Inferior parietal cortex (tissue), 1 donor: ENCODE data around the gene ZNF136.

Experiments
- DNase-seq: peaks from one replicate; pipeline ENCODE4 v3.0.0-alpha.2; 2016; ENCODE audit errors: extremely low spot score

The ZNF136 gene

DNA sequence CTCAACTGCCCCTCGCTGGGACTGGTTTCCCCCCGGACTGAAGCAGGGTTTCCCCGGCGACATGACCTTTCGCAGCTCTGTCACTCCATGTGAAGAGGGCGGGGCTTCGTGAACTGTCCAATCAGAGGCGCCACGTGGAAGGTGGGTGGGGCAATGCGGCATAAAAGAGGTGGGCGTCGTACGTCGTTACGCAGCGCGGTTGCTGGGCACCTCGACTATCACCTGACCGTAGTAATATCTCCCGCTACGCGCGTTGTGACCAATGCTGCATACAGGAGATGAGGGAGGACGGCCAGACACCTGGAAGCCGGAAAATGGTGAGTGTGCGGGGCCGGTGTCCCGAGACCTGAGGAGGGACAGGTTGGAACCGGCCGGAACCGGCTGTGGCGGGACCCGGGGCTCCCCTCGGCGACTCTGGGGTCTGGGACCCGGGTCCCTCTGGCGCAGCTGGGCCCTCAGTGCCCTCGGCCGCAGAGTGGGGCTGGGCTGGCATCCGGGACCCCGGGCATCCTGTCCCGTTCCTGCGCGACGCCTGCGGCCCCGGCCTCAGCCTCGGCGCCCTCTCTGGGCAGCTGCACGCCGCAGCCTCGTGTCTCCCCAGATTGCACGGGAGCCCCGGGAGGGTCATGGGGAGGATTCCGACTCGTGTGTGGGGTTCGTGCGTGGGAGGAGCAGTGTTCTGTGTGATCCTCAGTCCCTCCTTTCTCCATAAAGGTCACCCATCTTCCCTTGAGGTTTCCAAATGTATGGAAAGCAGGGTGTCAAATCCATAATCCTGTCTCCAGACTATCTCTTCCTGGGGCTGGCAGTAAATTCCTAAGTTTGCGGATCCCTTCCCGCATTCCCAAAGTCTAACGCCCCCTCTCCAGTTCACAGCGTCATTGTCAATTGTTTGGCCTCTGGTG lies 32.2 kb downstream of the ZNF136 start:
- peak; percentile 82 for DNase-seq

DNA sequence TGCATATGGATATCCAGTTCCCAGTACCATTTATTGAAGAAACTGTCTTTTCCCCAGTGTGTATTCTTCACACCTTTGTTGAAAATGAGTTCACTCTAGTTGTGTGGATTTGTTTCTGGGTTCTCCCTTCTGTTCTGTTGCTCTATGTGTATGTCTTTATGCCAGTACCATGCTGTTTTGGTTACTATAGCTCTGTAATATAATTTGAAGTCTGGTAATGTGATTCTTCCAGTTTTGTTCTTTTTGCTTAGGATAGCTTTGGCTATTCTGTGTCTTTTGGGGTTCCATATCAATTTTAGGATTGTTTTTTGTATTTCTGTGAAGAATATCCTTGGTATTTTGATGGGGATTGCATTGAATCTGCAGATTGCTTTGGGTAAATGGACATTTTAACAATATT lies 35.2 kb downstream of the ZNF136 start:
- no peak for DNase-seq

DNA sequence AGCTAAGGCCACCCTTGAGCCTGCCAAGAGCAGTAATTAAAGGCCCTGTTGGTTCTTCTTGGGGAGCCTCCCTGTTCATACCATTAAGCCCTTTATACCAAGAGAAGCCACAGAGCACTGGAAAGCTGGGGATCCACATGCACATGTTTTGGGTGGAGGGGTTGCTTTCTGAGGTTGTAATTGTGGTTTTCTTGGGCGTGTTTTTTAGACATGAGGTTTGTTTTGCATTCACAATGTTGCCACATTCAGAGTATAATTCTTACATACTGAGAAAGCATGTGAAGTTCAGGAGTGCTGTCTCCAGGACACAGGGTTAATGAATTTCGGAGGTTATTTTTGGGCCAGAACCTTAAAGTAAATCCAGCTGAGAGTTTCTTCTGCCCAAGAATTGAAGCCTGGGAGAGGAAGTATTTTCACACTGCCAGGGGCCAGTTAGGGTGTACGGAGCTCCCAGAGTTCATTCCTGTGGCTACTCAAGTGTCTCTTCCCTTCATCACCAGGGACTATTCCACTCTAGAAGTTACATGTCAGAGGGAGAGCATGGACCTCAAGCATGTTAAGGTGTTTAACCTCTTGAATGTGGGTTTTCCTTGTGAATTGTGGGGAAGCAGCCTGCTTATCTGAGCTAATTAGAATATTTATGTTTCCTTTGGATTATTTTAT lies 37.0 kb downstream of the ZNF136 start:
- DNase-seq = no peak

DNA sequence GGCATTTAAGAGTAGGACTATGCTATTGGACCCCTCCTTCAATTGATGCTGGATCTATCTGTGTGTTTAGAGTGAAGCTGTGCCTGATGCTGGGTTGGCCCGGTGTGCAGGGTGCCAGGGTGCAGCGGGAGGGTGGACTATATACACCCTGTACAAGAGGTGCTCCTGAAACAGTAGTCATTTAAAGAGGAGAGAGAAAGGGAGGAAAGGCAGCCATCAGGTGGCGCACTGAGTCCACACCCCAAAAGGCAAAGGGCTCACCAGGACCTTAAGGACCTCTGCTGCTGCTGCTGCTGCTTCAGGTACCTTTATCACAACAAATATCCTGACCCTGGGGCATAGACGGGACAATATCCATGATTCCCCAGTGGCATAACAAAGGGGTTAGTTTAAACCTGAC lies 39.4 kb downstream of the ZNF136 start:
- no peak for DNase-seq

DNA sequence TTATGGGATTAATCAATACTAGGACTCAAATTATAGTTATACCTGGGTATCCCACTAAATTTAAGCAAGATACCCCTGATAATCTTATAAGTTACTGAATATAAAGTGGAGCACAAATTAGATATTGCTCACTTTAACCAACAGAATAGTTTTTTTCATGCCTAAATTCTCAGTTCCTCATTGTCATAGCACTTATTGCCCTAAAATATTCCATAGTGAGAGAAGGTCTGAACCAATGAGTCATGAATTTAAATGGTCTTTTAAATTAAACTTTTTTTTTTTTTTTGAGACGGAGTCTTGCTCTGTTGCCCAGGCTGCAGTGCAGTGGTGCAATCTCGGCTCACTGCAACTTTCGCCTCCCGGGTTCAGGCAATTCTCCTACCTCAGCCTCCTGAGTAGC lies 42.4 kb downstream of the ZNF136 start:
- DNase-seq = no peak

DNA sequence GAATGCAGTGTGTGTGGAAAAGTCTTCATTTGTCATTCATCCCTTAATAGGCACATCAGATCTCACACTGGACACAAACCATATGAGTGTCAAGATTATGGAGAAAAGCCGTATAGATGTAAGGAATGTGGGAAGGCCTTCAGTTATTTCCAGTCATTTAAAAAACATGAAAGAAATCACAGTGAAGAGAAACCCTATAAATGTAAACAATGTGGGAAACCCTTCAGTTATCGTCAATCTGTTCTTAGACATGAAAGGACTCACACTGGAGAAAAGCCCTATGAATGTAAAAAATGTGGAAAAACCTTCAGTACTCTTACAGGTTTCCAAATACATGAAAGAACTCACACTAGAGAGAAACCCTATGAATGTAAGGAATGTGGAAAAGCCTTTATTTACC lies 45.3 kb downstream of the ZNF136 start:
- no peak for DNase-seq

DNA sequence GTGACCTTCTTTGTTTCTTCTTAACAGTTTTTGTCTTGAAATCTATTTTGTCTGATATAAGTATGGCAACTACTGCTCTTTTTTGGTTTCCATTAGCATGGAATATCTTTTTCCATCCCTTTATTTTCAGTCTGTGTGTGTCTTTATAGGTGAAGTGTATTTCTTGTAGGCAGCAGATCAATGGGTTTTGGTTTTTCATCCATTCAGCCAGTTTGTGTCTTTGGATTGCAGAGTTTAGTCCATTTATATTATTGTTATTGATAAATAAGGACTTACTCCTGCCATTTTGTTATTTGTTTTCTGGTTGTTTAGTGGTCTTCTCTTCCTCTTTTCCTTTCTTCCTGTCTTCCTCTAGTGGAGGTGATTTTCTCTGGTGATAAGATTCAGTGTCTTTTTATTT lies 54.4 kb downstream of the ZNF136 start:
- DNase-seq = no peak

DNA sequence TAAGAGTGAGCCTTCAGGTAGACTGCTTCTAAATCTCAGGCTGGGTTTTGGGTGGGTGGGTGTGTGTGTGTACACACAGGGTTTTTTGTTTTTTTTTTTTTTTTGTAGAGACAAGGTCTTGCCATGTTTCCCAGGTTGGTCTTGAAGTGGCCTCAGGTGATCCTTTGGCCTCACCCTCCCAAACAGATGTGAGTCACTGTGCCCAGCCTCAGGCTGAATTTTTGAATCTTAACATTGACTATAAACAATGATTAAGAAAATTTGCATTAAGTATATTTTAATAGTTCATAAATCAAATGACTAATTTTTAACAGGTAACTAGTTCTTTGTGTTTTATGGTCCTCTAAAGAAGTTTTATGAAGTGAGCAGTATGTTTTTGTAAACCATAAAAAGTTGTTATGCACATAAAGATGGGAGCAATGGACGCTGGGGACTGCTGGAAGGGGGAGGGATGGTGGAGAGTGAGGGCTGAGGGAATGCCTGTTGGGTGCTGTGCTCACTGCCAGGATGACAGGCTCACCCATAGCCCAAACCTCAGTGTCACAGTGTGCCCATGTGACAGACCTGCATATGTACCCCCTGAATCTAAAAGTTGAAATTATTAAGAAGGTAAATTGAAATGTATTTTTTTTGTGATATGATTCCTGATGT lies 60.2 kb downstream of the ZNF136 start:
- DNase-seq = no peak

DNA sequence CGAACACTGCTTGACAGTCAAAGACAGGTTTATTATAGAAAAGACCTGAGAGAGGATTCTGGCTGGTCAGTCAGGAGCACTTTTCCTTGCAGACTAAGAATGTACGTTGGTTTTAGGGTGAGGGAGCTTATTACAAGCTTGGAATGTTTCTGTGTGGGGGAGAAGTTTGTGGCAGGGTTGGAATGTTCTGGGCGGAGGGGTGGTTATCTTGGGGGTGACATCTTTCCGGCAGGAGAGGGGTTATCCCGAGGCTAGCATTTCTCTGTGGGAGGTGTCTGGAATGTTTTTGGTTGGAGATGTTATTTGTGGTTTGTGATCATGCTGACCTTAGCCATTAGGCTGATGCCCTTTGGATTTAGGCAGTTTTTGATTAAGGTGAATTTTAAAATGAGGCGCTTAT lies 61.8 kb downstream of the ZNF136 start:
- DNase-seq = no peak

DNA sequence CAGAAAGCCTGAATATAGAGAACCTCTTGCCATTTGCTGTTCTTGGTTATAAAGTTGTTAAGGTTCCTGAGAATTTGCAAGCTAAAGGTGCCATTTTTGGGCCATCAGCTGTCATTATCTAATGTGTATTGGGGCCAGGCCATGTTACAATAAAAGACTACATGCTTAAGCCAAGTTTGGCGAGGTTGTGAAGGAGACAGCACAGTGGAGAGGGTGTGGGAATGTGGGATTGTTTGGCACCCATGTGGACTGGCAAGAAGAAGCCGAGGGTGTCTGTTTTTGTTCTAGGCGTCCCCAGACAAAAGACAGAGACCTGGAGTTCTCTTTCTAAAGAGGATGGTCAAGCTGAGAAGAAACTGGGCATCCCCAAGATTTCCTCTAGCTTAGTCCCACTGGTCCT lies 67.1 kb downstream of the ZNF136 start:
- no peak for DNase-seq

DNA sequence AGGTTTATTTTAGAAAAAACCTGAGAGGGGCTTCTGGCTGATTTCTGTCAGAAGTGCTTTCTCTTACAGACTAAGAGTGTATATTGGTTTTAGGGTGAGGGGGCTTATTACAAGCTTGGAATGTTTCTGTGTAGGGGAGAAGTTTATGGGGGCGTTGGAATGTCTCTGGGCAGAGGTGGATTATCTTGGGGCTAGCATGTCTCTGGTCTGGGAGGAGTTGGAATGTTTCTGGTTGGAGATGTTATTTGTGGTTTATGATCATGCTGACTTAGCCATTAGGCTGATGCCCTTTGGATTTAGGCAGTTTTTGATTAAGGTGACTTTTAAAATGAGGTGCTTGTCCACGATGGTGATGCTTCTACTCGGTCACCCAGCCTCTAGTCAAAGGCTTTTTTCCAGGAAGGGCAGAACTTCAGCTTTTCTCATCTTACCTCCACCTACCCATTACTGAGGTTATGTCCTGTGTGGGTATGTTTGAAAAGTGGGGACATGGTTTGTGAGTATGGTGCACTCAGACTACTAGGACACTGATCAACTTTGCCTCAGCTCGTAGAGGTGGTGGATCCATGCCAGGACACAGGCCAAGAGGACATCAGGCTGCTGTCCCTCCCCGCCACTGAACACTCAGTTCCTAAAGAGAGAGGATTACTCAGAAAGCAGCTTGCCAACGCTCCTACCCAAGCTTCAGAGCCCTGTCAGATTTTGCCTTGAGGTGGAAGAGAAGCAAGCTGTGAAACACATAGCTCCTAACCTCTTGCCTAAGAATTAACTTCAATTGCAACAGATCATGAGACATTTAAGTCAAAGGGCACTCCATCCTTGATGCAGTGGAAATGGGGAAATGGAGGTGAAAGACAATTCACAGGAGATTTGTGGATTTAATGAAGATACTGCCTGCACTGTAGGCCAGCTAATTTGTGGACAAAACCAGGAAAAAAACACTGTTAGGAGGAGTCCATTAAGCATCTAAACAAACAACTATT lies 68.1 kb downstream of the ZNF136 start:
- DNase-seq = no peak

DNA sequence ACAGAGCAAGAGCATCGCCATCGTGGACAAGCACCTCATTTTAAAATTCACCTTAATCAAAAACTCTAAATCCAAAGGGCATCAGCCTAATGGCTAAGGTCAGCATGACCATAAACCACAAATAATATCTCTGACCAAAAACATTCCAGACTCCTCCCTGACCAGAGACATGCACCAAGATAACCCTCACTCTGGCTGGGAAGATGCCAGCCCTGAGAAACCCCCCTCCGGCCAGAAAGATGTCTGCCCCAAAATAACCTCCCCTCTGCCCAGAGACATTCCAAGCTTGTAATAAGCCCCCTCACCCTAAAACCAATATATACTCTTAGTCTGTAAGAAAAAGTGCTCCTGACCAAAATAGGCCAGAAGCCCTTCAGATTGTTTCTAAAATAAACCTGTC lies 70.1 kb downstream of the ZNF136 start:
- no peak for DNase-seq

DNA sequence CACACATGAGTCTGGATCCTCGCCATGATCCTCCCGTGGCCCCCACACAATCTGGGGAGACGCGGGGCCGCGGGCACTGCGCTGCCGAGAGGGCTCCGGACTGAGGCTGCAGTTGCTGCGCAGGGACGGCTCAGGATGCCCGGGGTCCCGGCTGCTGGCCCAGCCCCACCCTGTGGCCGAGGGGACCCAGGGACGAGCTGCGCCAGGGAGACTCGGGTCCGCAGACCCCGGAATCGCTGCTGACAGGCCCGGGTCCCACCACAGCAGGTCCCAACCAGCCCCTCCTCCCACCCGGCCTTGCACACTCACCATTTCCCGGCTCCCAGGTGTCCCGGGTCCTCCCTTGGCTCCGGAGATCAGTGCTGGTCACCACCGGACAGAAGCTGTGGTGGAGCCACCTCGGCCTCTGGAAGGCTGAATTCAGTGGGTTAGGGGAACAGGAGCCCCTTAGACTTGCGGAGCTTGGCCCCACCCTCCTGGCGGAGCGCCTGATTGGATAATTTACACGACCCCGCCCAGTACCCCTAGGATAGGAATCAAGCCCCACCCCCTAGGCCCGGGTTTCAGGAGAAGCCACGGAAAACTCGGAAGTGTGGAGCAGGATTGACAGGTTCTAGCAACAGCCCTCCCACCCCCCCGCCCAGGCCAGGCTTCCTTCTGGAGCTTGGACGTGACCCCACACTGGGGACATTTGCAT lies 74.4 kb downstream of the ZNF136 start:
- no peak for DNase-seq
